ENCODE measurements around the gene HNRNPK.

DNA sequence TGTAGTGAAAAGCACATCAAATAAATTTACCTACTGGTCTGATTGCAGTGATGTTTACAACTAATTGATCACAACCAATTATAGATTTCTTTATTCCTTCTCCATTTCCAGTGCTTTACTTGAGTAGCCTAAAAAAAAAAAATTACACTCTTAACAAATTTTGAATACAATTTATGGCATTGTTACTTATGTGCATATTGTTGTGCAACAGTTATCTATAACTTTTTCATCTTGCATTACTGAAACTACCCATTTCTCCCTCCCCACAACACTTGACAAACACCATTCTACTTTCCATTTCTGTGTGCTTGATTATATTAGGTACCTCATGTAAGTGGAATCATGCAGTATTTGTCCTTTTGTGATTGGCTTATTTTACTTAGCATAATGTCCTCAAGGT is 12.9 kb upstream of the HNRNPK start:
- TF ChIP-seq CTCF (IDR thresholded peaks at IDR 0.05; ENCODE audit: borderline replicate concordance, extremely low read depth, low read length, poor library complexity, severe bottlenecking) = no peak
- TF ChIP-seq EZH2 (IDR thresholded peaks at IDR 0.05; ENCODE audit: borderline replicate concordance, low read depth, low read length, severe bottlenecking) = no peak

Measured in DND-41 (cell line).